ENCODE measurements around the gene SPOCK1. TPM values are rescaled to one million over a fixed set of nuclear protein-coding genes. Genes with fewer than 3 reads are reported as not detected.

SPOCK1 gene
- total and polyA plus RNA-seq, 9 of the 15 experiments (the other 6 are each of a cell fraction or from before 2014, with no cell fraction given) = 0.01 to 0.35 (median 0.04) TPM; not detected in 6

- intact Hi-C loops (cut with micrococcal nuclease) = no loop called here
- H3K4me2 ChIP-seq (ENCODE audit: insufficient read depth, low read length) = no peak overlapping the region
- no peaks in the 10 kb centered on the region for H3K9me1 ChIP-seq (ENCODE audit: control insufficient read depth, insufficient read depth, low read length)
- 0% methylated on average over 1 of the region's 1 CpG for WGBS (ENCODE audit: insufficient coverage, low coverage, missing lambda C conversion rate)
- H3K36me3 ChIP-seq (ENCODE audit: control insufficient read depth, insufficient read depth, low read length) = no peaks in the 10 kb centered on the region
- DNase-seq (ENCODE audit: extremely low read depth in 1 of 4, low spot score in 3 of 4) (no peak), FAIRE-seq (no peak), ATAC-seq (no peak)
- H3K4me3 ChIP-seq = no peak overlapping the region
- ChIA-PET CTCF (ENCODE audit: low intra/inter-chr PET ratio) (no interaction called here), POLR2A (interaction anchor here (1.0 kb wide), 1 partner anchor 44 kb away, joined by 3 read pairs; no protein-coding TSS in a partner anchor)
- no TSS peak for BruUV-seq (replicated peaks)
- no peaks in the 10 kb centered on the region for H3K9me3 ChIP-seq (replicated peaks; ENCODE audit: control insufficient read depth, insufficient read depth, low read depth, low read length)
- no peak overlapping the region for H2AFZ ChIP-seq (ENCODE audit: low read depth, low read length)
- no peaks in the 10 kb centered on the region for H3K27me3 ChIP-seq (ENCODE audit: control insufficient read depth in 2 of 2, insufficient read depth in 2 of 2, low read length in 2 of 2)
- H3K27ac ChIP-seq (ENCODE audit: extremely low read depth, low read depth, low read length) = no peak overlapping the region
- no peaks in the 10 kb centered on the region for H4K20me1 ChIP-seq (replicated peaks; ENCODE audit: control insufficient read depth, insufficient read depth, low read length)
- no peak overlapping the region for H3K9ac ChIP-seq (ENCODE audit: insufficient read depth in 1 of 2, low read depth in 2 of 2, low read length in 2 of 2)
- in situ Hi-C loops (cut with MboI) = no loop called here
- H3K79me2 ChIP-seq (ENCODE audit: control insufficient read depth, insufficient read depth, low read length) = no peaks in the 10 kb centered on the region
- H3K4me1 ChIP-seq (replicated peaks in 1 of 2; ENCODE audit: control insufficient read depth in 2 of 2, insufficient read depth in 2 of 2, low read length in 2 of 2) = no peaks in the 10 kb centered on the region
- no peak for TF ChIP-seq FOXJ2 (tag; IDR thresholded peaks at IDR 0.05)
- TF ChIP-seq FOSL1 (tag; conservative IDR thresholded peaks at IDR 0.05) = no peak
- TF ChIP-seq ZNF253 (CRISPR knock-in tag; conservative IDR thresholded peaks at IDR 0.05) = no peak
- no peak for TF ChIP-seq TAF7 (tag; IDR thresholded peaks at IDR 0.05)
- no peak for TF ChIP-seq RBM25 (IDR thresholded peaks at IDR 0.05; ENCODE audit: low read depth, low read length, severe bottlenecking)
- TF ChIP-seq ZFP36 (IDR thresholded peaks at IDR 0.05; ENCODE audit: low read depth, low read length, partially characterized antibody) = no peak
- no peak for TF ChIP-seq NFRKB (IDR thresholded peaks at IDR 0.05; ENCODE audit: low read depth)
- no peak for TF ChIP-seq PATZ1 (CRISPR knock-in tag; IDR thresholded peaks at IDR 0.05; ENCODE audit: borderline replicate concordance)
- TF ChIP-seq YY1 (IDR thresholded peaks at IDR 0.05; ENCODE audit: borderline replicate concordance in 1 of 3, control insufficient read depth in 1 of 3, extremely low read depth in 1 of 3, insufficient read depth in 3 of 3, insufficient read length in 1 of 3, insufficient replicate concordance in 2 of 3, low read depth in 1 of 3, low read length in 2 of 3) = no peak
- no peak for TF ChIP-seq NR2F6 (CRISPR knock-in tag; IDR thresholded peaks at IDR 0.05)
- TF ChIP-seq ZNF277 (CRISPR knock-in tag; IDR thresholded peaks at IDR 0.05; ENCODE audit: borderline replicate concordance) = no peak
- no peak for TF ChIP-seq DEAF1 (CRISPR knock-in tag; IDR thresholded peaks at IDR 0.05)
- no peak for TF ChIP-seq EGR1 (conservative IDR thresholded peaks at IDR 0.05)
- no peak for TF ChIP-seq POLR2B (IDR thresholded peaks at IDR 0.05; ENCODE audit: low read depth, partially characterized antibody)
- no peak for TF ChIP-seq ZNF766 (CRISPR knock-in tag; conservative IDR thresholded peaks at IDR 0.05)
Measured at GRCh38 chr5:137148159-137148558, 351.0 kb downstream of the SPOCK1 start.
